GM19468 (cell line): ENCODE results near the gene STOM.

ENCODE experiments used
- ATAC-seq: cut with Tn5 transposase; IDR thresholded peaks from one replicate; pipeline ENCODE4 v1.9.1; 2021; ENCODE audit warnings: mild to moderate bottlenecking, moderate library complexity, moderate number of reproducible peaks; ENCODE audit not compliant: unreplicated experiment; ENCODE audit errors: extremely low read depth

Gene STOM

DNA sequence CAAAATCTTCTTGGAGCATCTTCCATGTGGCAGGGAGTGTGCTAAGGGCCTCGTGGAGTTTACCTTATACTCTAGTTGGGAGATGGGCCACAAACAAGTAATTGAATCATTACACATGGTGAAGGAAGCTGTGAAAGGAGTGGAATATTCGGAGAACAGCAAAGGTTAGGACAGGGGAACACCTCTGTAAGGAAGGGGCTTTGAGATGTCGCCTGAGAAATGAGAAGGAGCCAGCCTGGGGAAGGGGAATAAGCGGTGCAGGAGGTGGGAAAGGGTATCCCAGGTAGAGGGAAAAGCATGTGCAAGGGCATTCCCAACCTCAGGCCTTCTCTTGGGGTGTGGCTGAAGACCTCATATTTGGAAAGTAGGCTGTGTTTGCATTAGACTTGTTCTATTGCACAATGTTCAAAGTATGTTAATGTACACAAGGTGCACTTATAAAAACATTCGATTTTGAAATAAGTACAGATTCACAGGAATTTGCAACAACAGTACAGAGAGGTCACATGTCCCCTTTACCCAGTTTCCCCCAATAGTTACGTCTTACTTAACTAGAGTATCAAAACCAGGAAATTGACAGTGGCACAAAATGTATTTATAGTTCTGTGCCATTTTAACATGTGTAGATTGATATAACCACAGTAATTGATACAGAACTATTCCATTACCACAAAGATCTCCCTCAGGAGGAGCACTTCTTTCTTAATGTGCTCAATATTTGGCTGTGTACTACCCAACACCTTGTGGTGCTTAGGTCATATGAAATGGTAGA is 2.4 kb upstream of the STOM start:
- ATAC-seq: no peak

DNA sequence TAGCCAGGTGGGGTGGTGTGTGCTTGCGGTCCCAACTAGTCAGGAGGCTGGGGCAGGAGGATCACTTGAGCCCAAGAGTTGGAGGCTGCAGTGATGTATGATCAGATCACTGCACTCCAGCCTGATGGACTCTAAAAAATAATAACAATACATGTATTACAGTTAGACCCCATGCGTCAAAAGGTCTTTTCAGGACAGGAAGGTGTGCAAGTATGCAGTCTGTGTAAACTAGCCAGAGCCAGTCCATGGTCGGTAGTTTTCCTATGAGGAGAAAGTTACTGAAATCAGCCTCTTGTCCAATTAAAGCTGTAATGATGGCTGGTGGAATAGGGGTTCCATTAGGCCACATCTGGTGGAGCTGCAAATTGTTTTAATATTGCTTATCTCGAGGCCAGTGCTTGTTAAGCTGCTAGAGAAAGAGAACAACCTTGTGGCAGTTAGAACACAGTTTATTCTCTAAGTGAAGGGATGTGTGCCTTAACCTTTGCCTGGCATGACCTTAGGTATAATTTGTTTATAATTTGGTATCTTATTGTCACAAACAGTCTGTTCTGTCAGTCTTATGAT is 1.5 kb upstream of the STOM start:
- no peak for ATAC-seq

DNA sequence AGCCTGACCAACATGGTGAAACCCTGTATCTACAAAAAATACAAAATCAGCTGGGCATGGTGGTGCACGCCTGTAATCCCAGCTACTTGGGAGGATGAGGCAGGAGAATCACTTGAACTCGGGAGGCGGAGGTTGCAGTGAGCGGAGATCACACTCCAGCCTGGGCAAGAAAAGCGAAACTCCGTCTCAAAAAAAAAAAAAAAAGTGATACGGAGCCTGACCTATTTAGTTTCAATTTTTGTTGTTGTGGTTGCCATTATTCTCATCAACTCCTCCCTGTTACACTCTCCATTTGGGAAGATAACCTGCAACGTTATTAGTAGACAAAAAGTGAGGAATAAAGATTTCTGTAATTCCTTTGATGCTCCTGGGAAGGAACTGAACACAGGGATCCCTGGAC is 1.3 kb downstream of the STOM start:
- ATAC-seq: no peak

DNA sequence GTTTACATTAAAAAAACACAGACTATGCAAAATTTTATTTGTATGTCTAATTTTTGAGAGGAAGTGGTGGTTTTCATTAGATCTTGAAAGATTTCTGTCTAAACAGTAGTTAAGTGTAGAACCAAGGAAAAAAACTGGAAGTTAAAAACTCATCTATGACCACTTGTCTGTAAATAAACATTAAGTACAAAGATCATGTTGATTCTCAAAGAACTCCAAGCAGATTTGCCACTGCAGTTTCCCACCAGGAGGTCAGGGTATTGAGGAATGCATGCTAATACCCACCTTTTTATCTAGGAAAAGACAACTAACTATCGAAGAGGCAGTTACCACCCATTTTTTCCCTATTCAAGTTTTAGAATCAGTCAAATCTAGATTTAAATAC is 1.9 kb downstream of the STOM start:
- no peak for ATAC-seq

DNA sequence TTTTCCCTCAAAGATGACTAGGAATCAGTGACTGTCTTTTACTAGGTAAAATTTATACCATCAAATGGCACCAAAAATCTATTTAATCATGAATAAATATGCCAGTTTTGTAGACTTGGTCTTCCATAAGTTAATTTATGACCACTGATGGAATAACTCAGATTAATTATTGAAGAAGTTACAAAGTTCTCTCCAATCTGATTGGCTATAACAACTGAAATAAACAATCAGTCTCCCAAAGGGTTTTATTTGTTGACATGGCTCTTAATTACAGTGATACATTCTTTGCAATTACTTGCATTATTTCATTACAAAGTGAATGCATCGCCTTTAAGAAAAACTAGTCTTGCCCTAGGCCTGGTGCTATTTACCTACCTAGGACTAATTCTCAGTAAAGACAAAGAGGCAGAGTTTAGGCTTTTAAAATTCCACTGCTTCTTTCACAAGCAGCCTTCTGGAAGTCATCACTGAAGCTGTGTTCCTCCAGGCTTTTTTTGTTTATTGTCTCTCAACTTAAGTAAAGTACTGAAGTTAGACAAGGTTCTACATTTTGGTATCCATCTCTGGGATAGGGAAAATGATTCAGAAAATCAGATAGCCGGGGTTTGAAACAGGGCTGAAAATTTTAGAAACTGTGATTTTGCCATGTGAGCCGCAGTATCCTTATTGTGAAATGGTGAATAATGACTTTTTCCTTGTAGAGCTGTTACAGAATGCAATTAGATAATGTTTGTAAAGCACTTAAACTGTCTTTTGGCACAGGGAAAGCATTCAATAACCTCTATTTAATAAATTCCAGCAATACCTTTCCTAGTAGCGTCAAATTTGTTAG is 2.5 kb downstream of the STOM start:
- ATAC-seq: no peak

DNA sequence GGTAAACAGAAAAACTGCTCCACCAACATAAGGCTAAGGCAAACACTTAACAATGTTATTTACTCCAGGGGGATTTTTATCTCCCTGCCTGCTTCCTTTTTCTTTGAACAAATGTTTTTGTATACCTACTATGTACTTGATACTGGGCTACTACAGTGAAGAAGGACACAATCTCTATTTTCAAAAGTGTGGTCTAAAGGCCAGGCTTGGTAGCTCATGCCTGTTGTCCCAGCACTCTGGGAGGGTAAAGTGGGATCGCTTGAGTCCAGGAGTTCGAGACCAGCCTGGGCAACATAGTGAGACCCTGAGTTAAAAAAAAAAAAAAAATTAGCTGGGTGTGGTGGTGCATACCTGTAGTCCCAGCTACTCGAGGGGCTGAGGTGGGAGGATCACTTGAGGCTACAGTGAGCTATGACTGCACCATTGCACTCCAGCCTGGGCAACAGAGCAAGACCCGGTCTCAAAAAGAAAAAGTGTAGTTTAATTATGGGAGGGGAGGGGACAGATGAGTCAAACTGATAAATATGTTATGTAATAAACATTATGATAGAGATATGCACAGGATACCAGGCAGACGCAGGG is 3.3 kb downstream of the STOM start:
- ATAC-seq: no peak

DNA sequence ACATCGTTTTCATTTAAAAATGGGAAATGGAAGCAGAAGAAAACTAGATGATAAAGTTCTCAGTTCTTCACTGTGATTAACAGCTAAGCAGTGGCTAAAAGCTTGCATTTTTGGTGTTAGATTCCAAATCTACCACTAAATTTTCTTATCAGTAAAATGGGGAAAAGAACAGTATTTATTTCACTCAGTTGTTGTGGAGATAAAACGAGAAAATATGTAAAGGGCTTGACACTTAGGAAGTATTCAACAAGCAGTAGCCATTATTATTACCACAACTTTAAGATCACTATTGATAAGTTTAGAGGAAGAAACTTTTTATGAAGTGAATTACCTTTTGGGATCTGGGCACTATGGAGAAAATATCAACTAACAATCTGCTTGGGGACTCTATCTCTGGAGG is 4.5 kb downstream of the STOM start:
- no peak for ATAC-seq

DNA sequence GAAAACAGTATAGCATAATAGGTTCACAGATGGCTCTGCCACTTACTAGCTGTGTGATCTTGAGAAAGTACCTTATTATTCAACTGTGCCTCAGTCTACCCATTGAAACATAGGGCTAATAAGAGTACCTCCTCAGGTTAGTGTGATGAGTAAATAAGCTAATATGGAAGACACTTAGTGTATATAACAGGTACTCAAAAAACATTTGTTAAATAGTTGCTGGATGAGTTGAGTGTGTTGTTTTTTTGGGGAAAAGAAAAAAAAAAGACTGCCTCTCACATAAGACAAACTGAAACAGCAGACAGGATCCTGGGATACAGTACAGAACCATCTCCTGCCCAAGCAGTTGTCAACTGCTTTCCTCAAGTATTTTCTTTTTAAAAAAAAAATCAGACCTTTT is 5.2 kb downstream of the STOM start:
- no peak for ATAC-seq

DNA sequence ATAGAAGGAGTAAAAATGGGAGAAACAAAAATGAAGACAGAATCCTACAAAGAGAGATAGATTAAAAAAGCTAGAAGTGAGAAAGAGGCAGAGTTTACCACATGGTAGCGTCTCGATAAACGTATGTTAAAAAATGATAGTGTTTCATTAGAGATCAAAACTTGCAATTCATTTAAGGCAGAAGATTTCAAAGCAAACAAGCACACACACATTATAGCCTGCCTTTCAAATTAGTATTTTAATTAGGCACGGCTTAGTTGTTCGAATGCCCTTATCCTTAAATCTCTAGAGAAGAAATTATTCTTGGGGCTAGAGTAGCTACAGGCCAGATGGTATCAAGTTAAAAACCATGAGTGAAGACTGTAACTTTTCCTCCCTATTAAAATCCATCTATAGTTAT is 6.0 kb downstream of the STOM start:
- no peak for ATAC-seq

DNA sequence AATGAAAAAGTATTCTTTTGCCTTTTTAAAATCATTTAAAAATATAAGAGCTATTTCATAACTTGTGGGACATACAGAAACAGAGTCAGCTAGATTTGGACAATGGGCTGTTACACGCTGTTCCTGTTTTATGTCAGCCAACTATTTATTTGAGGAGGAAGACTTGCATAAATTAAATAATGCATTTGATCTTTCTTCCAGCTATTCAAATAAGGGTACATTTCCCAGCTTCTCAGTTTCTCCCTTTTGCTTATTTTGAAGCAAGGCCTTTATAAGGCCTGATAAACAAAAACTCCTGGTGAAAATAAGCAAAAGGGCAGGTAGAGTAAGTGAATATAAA is 6.5 kb downstream of the STOM start:
- no peak for ATAC-seq

DNA sequence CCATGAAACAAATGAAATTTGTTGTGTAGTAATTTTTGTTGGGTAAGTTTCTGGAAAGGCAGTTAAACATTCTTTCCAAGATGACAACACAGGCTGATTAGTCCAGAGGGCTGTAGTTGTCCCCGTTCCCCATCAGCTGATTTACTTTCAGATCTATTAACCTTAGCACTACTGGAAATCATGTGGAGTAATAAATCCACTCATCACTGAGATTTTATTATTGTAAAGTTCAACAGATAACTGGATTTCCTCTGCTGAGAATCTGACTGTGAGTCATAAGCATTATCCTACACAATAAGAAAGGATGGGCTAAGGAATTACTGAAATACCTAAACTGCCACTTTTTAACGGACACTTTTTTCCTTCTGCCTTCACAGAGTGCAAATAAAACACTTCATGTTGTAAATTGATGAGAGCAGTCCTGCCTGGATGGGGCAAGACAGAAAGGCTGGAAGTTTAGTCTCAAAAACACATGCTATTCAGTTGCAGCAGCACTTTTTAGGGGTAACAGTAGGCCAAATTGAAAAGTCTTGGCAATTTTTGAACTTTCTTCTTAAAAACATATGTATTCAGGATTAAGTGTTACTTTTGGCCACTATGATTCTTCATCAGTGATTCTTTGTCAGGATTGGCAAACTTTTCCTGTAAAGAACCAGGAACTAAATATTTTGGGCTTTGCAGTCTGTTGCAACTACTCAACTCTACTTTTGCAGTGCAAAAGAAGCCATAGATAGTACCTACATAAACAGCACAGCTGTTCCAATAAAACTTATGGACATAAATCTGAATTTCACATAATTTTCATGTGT is 7.0 kb downstream of the STOM start:
- no peak for ATAC-seq

DNA sequence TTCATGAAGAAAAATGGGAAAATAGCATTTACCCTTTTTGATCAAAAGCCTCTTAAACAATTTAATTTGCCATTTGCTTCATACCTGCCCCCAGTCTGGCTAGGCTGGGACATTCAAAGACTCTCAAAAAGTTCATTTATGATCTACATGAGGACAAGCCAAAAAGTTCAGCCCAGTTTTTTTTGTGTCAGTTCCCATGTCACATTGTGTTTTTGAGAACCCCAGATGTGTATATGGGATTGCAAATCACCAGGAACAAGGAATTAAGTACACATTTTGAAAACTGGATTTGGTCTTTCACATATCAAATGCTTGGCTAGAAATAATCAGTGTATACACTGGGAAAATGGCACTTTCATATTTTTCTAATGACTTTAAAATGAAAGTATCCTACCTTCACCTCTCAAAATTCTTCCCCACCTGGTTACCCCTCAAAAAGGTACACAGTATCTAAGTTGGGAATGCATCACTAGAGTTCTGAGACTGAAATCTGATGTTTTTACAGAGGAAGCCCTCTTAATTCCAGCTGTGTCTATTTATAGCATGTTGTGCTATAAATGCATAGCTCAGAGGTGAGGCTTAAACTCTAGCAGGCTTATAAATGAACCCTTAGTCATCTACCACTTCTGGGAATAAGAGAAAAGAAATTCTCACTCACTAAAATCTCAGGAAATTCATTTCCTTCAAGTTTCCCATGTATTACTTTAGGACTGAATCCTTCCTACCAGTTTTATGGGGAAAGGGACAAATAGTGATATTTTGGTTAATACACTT is 9.3 kb downstream of the STOM start:
- ATAC-seq: no peak

DNA sequence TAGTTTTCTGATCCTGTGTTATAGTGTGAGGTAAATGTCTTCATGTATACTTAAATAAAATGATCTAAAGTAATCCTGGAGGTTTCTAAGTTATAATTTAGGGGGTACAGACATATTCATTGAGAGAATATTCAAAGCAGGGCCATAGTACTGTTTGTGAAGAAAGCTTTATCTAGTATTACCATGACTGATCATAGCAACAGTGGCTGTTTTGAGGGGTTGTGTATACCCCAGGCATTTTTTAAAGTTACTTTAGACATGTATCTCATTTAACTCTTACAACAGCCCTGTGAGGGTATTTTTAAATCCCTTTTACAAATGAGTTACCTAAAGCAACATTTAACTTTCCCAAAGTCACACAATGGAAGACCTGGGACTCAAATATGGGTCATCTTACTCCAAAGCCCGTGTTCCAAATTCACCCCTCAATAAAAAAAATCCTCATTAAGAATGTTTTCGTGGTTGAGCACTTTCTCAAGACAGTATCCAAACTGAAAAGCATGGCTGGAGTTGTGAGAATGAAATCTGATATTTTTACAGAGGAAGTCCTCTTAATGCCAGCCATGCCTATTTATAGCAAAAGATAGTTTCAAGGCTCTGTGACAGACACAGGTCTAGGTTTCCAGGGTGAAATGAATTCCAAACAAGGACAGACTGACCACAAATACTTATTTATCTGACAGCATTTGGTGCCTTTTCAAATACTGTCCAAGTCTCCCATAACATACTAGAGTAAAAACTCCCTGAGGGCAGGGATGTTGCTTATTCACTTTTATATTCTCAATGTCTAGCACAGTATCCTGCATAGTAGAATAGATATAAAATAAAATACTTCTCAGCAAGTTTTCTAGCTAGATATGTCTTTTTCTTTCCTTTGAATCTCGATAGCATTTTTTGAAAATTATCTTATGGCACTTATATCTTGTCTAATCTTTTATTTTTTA is 10.4 kb downstream of the STOM start:
- ATAC-seq: no peak

DNA sequence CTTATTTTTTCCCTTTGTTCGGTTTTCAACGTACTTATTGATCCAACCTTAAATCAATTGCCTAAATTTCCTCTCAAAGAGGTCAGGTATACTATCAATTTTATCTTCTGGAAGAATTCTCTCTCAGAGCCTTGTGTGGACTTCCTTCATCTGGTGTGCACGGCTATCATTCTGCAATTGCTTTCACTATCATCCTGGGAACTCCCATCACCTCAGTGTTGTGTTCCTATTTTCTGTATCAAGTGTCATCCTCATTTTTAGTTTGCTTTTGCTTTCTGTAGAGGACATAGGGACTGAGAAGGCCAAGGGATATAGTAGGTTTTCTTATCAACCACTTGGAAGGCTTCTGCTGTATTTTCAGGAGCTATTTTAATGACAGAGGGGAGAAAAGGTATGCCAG is 11.3 kb downstream of the STOM start:
- ATAC-seq: no peak

DNA sequence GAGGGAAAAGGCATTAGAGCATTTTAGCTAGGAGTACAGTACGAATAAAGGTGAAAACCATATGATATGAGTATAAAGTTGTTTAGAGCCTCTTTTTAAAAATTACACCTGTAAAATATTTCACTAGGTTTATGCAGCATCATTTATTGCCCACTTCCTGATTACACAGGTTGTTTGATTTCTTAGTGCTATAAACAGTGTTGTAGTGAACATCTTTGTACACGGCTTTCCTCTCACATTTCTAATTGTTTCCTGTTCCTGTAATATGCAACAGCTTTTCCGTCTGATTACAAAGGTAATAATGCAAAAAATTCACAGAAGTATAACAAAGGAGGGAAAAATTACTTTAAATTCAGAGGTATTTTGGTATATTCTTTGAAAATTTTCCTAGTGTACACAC is 13.0 kb downstream of the STOM start:
- ATAC-seq: no peak

DNA sequence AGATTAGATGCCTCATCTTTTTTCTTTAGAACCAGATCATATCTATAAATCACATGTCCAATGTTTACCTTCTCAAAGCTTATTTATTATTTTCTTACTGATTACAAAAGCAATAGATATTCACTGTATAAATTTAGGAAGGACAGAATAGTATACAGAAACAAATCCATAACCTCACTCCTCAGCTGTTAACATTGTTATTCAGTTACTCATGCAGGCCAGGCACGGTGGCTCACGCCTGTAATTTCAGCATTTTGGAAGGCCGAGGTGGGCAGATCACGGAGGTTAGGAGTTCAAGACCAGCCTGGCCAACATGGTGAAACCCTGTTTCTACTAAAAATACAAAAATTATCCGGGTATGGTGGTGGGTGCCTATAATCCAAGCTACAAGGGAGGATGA is 15.3 kb downstream of the STOM start:
- no peak for ATAC-seq

DNA sequence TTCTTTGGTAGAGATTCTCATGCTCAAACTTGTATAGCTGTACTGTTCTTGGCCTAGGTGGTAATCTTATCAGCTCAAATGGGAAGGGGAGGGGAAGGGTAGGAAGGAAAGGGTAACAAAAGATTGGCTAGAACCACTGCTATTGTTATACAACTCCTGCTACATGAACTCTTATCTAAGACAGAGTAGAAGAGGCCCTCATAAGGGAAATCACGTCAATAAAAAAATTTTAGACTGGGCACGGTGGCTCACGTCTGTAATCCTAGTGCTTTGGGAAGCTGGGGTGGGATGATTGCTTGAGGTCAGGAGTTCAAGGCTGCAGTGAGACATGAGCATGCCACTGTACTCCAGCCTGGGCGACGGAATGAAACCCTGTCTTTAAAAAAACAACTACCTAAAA is 15.9 kb downstream of the STOM start:
- ATAC-seq: no peak

DNA sequence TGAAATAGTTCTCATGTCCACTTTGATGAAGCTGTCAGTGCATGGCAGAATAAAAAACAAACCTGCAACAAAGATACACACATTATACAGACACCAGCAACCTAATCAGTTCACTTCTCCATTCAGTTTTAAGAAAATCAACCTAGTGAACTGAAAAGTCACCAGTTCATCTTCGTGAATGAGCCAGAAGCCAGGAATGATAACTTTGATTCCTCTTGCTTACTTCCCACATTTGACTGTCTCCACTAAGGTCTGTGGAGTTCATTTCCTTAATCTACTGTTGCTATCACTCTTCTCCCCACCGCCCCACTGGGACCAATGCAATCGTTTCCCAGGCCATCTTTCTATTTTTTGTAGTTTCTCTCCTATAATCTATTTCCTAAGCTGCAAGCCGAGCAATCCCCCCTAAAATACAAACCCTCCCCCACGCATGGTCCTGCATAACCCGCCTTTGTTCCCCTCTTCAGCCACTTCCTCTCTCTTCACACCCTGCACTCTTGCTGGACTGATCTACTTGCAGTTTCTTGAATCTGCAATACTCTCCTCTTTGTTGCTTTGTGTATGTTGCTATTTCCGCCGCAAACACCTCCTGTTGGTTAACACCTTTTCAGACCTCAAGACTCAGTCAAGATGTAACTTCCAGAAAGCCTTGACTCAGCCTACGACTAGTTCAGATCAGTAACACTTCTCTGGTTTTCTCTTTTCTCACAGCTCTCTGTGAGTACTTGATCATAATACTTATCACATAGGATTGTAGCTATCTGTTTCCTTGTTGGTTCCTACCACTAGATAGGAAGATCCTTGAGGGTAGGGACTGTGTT is 16.6 kb downstream of the STOM start:
- peak; percentile 81 for ATAC-seq
